ENCODE measurements around the gene PITX2.

DNA sequence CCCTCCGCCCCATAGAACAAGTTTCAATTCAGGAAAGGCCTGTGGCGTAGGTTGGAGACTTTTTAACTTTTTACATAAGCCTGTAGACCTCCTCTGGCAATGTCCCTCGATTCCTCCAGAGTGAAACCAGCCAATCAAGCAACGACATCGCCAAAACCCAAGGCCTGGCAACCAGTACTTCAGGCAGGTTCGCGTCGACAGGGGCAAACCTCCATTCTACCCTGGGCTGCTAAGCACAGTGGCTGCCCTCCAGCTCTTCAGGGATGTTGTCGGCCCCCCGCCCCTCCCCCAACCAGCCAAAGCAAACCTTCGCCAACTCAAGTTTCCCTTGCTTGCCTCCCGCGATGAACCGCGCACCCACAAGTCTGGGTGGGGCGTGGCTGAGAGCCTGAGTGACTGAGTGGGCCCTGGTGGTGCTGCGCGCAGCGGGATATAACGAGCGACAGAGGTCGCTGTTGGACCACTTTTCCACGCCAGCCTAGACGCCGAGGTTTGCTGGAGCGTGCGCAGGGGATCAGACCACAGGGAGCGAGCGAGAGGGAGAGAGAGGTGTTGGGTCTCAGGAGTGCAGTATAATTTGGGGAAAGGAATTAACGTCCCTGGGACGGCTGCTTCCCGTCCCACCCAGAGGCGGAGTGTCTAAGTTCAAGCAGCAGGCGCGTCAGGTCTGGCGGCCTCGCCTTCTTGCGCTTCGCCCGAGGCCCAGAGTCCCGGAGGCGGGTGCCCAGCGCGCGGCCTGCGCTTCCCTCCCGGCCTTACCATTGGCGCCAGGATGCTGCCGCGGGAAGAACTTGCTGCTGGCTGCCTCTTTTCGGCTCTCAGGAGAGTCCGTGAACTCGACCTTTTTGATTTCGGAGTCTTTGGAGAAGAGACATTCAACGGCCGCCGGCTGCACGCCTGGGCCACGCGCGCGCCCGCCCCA lies 9.0 kb upstream of the PITX2 start:
- TF ChIP-seq CTCF (IDR thresholded peaks at IDR 0.05; ENCODE audit: low read length): peak; percentile 82
- no peak for TF ChIP-seq EZH2 (IDR thresholded peaks at IDR 0.05; ENCODE audit: borderline replicate concordance, low read length)

Data from OCI-LY1 (cell line).